RWPE2 (cell line): Measurements from ENCODE around the gene HOXB4.

Experiments used
- ATAC-seq: fragments of 200-7000 bp; cut with Tn5 transposase; 3 replicates; pipeline ENCODE4 v1.9.1; 2021; ENCODE audit warnings: low read depth
- DNase-seq: peaks from one replicate; pipeline ENCODE4 v3.0.0-alpha.2; 2020; ENCODE audit warnings: low spot score
- H3K27ac ChIP-seq: fragments of 450-650 bp; 2 replicates; pipeline ENCODE4 v1.5.1; 2017; ENCODE audit warnings: mild to moderate bottlenecking; ENCODE audit not compliant: poor library complexity, severe bottlenecking
- H3K27me3 ChIP-seq: fragments of 250-450 bp; sonication (Bioruptor Pico); 2 replicates; pipeline ENCODE4 v1.5.1; 2021; ENCODE audit warnings: mild to moderate bottlenecking, moderate library complexity; ENCODE audit not compliant: insufficient read depth, poor library complexity, severe bottlenecking
- H3K36me3 ChIP-seq: fragments of 250-450 bp; sonication (Bioruptor Pico); 2 replicates; pipeline ENCODE4 v1.5.1; 2020; ENCODE audit warnings: low read depth, mild to moderate bottlenecking, moderate library complexity
- H3K4me1 ChIP-seq: fragments of 250-450 bp; sonication (Bioruptor Pico); 2 replicates; pipeline ENCODE4 v1.5.1; 2021; ENCODE audit warnings: mild to moderate bottlenecking, moderate library complexity; ENCODE audit not compliant: insufficient read depth, poor library complexity, severe bottlenecking
- H3K4me3 ChIP-seq: fragments of 250-450 bp; sonication (Bioruptor Pico); 2 replicates; pipeline ENCODE4 v1.5.1; 2021; ENCODE audit warnings: mild to moderate bottlenecking, moderate library complexity; ENCODE audit not compliant: severe bottlenecking
- H3K9me3 ChIP-seq: fragments of 250-450 bp; sonication (Bioruptor Pico); 2 replicates; pipeline ENCODE4 v1.5.1; 2021; ENCODE audit warnings: mild to moderate bottlenecking, moderate library complexity; ENCODE audit not compliant: severe bottlenecking
- CTCF ChIP-seq: fragments of 450-650 bp; IDR thresholded peaks from one replicate; pipeline ENCODE4 v1.5.1; 2017; ENCODE audit warnings: mild to moderate bottlenecking, moderate library complexity; ENCODE audit not compliant: poor library complexity, severe bottlenecking

HOXB4 gene

DNA sequence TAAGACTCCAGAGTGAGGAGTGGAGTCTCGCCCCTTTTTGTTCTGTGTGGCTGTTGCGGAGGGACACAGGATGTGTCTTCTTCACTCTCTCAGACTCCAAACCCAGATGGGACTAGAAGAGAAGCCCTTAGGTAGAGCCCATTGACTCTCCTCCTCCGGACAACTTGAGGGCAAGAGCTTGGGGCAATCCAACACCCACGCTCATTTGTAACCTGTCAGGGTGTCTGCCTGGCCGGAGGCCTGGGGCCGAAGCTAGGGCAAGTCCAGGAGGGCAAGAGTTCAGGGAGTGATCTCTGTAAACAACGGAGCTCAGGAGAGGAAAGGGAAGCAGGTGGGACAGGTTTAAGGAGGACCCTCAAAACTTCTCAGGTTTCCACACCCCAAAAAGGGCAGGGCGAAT is 45.9 kb downstream of the HOXB4 start:
- Histone ChIP-seq H3K36me3 (no peaks in the 10 kb centered on the region), H3K4me3 (no peak overlapping the region), H3K4me1 (no peaks in the 10 kb centered on the region), H3K27me3 (no peaks in the 10 kb centered on the region), H3K27ac (no peak overlapping the region), H3K9me3 (no peaks in the 10 kb centered on the region)
- no peak for TF ChIP-seq CTCF
- ATAC-seq (no peak), DNase-seq (no peak)

DNA sequence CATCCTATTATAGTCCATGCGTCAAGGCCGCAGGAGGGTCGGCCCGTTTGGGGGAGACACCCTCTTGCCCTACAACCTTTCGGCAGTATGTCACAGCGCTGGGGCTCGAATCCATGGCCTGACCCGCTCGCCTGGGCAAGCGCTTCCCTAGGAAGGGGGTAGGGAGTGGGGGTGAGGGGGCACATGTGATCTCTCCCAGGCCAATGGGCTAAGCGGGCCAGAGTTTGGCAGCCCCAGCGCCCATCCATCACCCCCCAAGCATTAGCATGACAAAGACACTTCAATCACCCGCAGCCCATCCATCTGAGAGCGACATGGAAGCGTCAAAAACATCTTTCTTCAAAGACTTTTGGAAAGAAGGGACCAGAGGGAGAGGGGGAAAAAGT is 47.3 kb downstream of the HOXB4 start, which contains the start of gene HOXB1:
Gene HOXB1 (minus strand): TSS at position 125 of the 386 bp plus-strand sequence. CDS start 107 bp downstream, at position 18.
- ATAC-seq = no peak
- TF ChIP-seq CTCF = no peak
- H3K27ac ChIP-seq = no peak within 1 kb of the TSS
- no peak within 1 kb of the TSS for H3K4me3 ChIP-seq
- H3K4me1 ChIP-seq = no peaks in the 10 kb centered on the region
- H3K27me3 ChIP-seq = no peaks in the 10 kb centered on the region
- no peaks in the 10 kb centered on the region for H3K36me3 ChIP-seq
- DNase-seq = no peak
- H3K9me3 ChIP-seq = no peaks in the 10 kb centered on the region

GRCh38 chr17:48530208-48530886 is 47.8 kb downstream of the HOXB4 start:
- no peak overlapping the region for H3K4me3 ChIP-seq
- no peaks in the 10 kb centered on the region for H3K36me3 ChIP-seq
- H3K27me3 ChIP-seq = no peaks in the 10 kb centered on the region
- no peak for TF ChIP-seq CTCF
- no peak overlapping the region for H3K27ac ChIP-seq
- no peaks in the 10 kb centered on the region for H3K4me1 ChIP-seq
- H3K9me3 ChIP-seq = no peaks in the 10 kb centered on the region
- ATAC-seq = no peak
- peak; percentile 58 for DNase-seq

DNA sequence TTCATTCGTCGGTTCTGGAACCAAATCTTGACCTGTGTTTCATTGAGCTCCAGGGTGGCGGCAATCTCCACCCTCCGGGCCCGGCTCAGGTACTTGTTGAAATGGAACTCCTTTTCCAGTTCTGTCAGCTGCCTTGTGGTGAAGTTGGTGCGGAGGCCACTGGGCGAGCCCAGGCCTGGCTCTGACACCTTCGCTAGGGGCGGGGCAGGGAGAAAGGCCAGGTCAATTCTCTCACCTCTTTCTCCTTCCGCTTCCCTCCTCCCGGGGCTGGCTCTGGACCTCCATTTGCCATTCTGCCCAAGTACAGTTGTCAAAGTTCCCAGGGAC is 48.5 kb downstream of the HOXB4 start:
- Histone ChIP-seq H3K4me1 (no peaks in the 10 kb centered on the region), H3K9me3 (no peaks in the 10 kb centered on the region), H3K36me3 (no peaks in the 10 kb centered on the region), H3K27ac (no peak overlapping the region), H3K4me3 (no peak overlapping the region), H3K27me3 (no peaks in the 10 kb centered on the region)
- DNase-seq (peak; percentile 62), ATAC-seq (no peak)
- no peak for TF ChIP-seq CTCF

DNA sequence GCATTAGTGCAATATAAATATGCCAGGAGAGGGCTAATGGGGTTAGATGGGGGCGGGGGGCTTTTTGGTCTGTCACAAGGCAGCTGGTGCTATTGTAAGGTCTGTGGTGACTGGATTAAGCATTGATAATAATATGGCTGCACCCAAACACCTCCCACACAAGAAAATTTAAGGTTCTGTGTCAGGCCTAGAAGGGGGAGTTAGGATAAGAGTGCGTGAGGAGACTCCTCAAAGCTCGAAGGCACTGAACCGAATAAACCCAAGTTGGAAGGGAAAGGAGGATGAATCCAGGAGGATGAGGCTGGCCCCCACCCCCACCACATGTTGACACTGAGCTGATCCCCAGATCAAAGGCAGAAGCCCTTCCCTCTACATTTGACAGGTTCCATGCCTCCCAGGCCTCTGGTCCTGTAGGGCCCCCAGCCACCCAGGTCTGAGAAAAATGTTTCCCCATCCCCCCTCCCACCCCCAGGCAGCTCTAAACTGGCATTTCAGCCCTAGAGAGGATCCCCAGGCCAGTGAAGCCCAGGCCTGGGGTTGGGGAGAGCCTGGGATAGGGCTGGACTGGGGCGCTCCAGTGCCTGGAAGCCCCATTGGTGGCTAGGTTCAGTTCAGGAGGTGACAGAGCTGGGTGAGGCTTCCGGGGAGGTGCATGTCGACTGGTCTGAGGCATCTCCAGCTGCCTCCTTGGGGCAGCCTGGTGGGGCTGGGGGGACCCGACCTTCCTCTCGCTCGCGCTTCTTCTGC is 49.0 kb downstream of the HOXB4 start:
- Histone ChIP-seq H3K27ac (no peak overlapping the region), H3K4me1 (no peaks in the 10 kb centered on the region), H3K27me3 (no peaks in the 10 kb centered on the region), H3K36me3 (no peaks in the 10 kb centered on the region), H3K9me3 (no peaks in the 10 kb centered on the region), H3K4me3 (no peak overlapping the region)
- DNase-seq (no peak), ATAC-seq (no peak)
- TF ChIP-seq CTCF = no peak
